ENCODE results near the gene IL10RA. TPM values are rescaled to one million over a fixed set of nuclear protein-coding genes. Genes with fewer than 3 reads are reported as not detected.
"Not testable (repeated sequence)": the region's sequence is repeated elsewhere in the genome, so short reads cannot be mapped to it uniquely, and the experiment has no call there.

IL10RA gene
- polyA plus RNA-seq, 3 donors, result 152 to 413 (median 226) TPM

- 6% methylated on average over 3 of the region's 5 CpGs for WGBS (ENCODE audit: insufficient coverage)
- peaks cover 90 to 98% of the 10 kb centered on the region in 2 donors for H3K4me1 ChIP-seq (ENCODE audit: control insufficient read depth in 1 of 2, insufficient read depth in 2 of 2, low read length in 2 of 2)
- intact Hi-C loops (cut with micrococcal nuclease), result no loop called here
- peak overlapping the region; percentile 17 for H3K4me2 ChIP-seq (replicated peaks; ENCODE audit: extremely low read depth, low read length, poor library complexity, severe bottlenecking)
- H3K9me3 Mint-ChIP-seq, result peaks cover 0 to 4% (median 0%) of the 10 kb centered on the region in 7 donors
- no peak for TF ChIP-seq CTCF (IDR thresholded peaks at IDR 0.05)
- peak in 1 of 3 donors; percentile 31 for DNase-seq
- H3K27me3 Mint-ChIP-seq (ENCODE audit: low read depth in 3 of 3), result peaks cover 0 to 4% (median 0%) of the 10 kb centered on the region in 3 donors
- no peak overlapping the region for H3K9ac ChIP-seq (ENCODE audit: insufficient read depth, low read length, poor library complexity, severe bottlenecking)
- peaks cover 3% of the 10 kb centered on the region for H3K79me2 ChIP-seq (ENCODE audit: insufficient read depth, low read length)
- peak overlapping the region in 1 of 2 donors; percentile 58 for H3K4me3 Mint-ChIP-seq
- H3K27me3 ChIP-seq (ENCODE audit: control insufficient read depth in 2 of 2, insufficient read depth in 2 of 2, low read length in 2 of 2), result no peaks in the 10 kb centered on the region
- peak overlapping the region; percentile 32 for H2AFZ ChIP-seq (ENCODE audit: insufficient read depth, low read depth, low read length, poor library complexity, severe bottlenecking)
- peak overlapping the region in 1 of 3 experiments; percentile 15 for H3K4me3 ChIP-seq (replicated peaks in 1 of 3; ENCODE audit: low read depth in 2 of 3, low read length in 3 of 3)
- H3K27ac ChIP-seq (ENCODE audit: low read depth in 1 of 2, low read length in 2 of 2), result peak overlapping the region; percentile 57 to 71
- no peaks in the 10 kb centered on the region for H3K9me3 ChIP-seq (replicated peaks in 1 of 2; ENCODE audit: control insufficient read depth in 1 of 2, insufficient read depth in 1 of 2, low read length in 2 of 2)
- H3K27ac Mint-ChIP-seq, result peak overlapping the region; percentile 25 to 93 (median 90)
- no peaks in the 10 kb centered on the region for H4K20me1 ChIP-seq (ENCODE audit: insufficient read depth, low read length)
- peaks cover 92% of the 10 kb centered on the region for H3K4me1 Mint-ChIP-seq
- peaks cover 9 to 13% of the 10 kb centered on the region in 2 donors for H3K36me3 Mint-ChIP-seq
- no peaks in the 10 kb centered on the region for H3K36me3 ChIP-seq (replicated peaks in 1 of 2; ENCODE audit: control insufficient read depth in 1 of 2, insufficient read depth in 2 of 2, low read length in 2 of 2)
Measured at GRCh38 chr11:117977029-117977428, 9.2 kb upstream of the IL10RA start.

GRCh38 chr11:117977612-117978264 lies 8.5 kb upstream of the IL10RA start:
- Mint-ChIP-seq H3K4me3 (peak overlapping the region in 1 of 2 donors; percentile 58), H3K27ac (peak overlapping the region; percentile 66 to 93 (median 90)), H3K36me3 (peaks cover 9 to 14% of the 10 kb centered on the region in 2 donors), H3K4me1 (peaks cover 87% of the 10 kb centered on the region)
- H3K79me2 ChIP-seq (ENCODE audit: insufficient read depth, low read length); H3K9ac ChIP-seq (ENCODE audit: insufficient read depth, low read length, poor library complexity, severe bottlenecking); intact Hi-C loops (cut with micrococcal nuclease); H4K20me1 ChIP-seq (ENCODE audit: insufficient read depth, low read length); H3K27me3 ChIP-seq (ENCODE audit: control insufficient read depth in 2 of 2, insufficient read depth in 2 of 2, low read length in 2 of 2); H3K27me3 Mint-ChIP-seq (ENCODE audit: low read depth in 3 of 3); H3K36me3 ChIP-seq (replicated peaks in 1 of 2; ENCODE audit: control insufficient read depth in 1 of 2, insufficient read depth in 2 of 2, low read length in 2 of 2); H2AFZ ChIP-seq (ENCODE audit: insufficient read depth, low read depth, low read length, poor library complexity, severe bottlenecking); H3K9me3 ChIP-seq (replicated peaks in 1 of 2; ENCODE audit: control insufficient read depth in 1 of 2, insufficient read depth in 1 of 2, low read length in 2 of 2); DNase-seq; H3K9me3 Mint-ChIP-seq: not testable (repeated sequence)
- Histone ChIP-seq H3K4me1 (ENCODE audit: control insufficient read depth in 1 of 2, insufficient read depth in 2 of 2, low read length in 2 of 2) (peaks cover 83 to 91% of the 10 kb centered on the region in 2 donors), H3K4me3 (replicated peaks in 1 of 3; ENCODE audit: low read depth in 2 of 3, low read length in 3 of 3) (peak overlapping the region in 1 of 3 experiments; percentile 15), H3K27ac (ENCODE audit: low read depth in 1 of 2, low read length in 2 of 2) (peak overlapping the region; percentile 57 to 71), H3K4me2 (replicated peaks; ENCODE audit: extremely low read depth, low read length, poor library complexity, severe bottlenecking) (peak overlapping the region; percentile 17)
- WGBS (ENCODE audit: insufficient coverage), result 82% methylated on average over 17 of the region's 23 CpGs

GRCh38 chr11:117978291-117978910 lies 7.8 kb upstream of the IL10RA start:
- Histone ChIP-seq H3K27ac (ENCODE audit: low read depth in 1 of 2, low read length in 2 of 2) (peak overlapping the region; percentile 93 to 98), H3K4me1 (ENCODE audit: control insufficient read depth in 1 of 2, insufficient read depth in 2 of 2, low read length in 2 of 2) (peaks cover 76 to 84% of the 10 kb centered on the region in 2 donors)
- DNase-seq; H3K9me3 Mint-ChIP-seq; intact Hi-C loops (cut with micrococcal nuclease); H3K4me3 ChIP-seq (replicated peaks in 1 of 3; ENCODE audit: low read depth in 2 of 3, low read length in 3 of 3); H3K9ac ChIP-seq (ENCODE audit: insufficient read depth, low read length, poor library complexity, severe bottlenecking); H3K79me2 ChIP-seq (ENCODE audit: insufficient read depth, low read length); H3K9me3 ChIP-seq (replicated peaks in 1 of 2; ENCODE audit: control insufficient read depth in 1 of 2, insufficient read depth in 1 of 2, low read length in 2 of 2); H3K36me3 ChIP-seq (replicated peaks in 1 of 2; ENCODE audit: control insufficient read depth in 1 of 2, insufficient read depth in 2 of 2, low read length in 2 of 2); H3K4me3 Mint-ChIP-seq; H3K27me3 Mint-ChIP-seq (ENCODE audit: low read depth in 3 of 3); H4K20me1 ChIP-seq (ENCODE audit: insufficient read depth, low read length); H2AFZ ChIP-seq (ENCODE audit: insufficient read depth, low read depth, low read length, poor library complexity, severe bottlenecking); H3K27me3 ChIP-seq (ENCODE audit: control insufficient read depth in 2 of 2, insufficient read depth in 2 of 2, low read length in 2 of 2); H3K4me2 ChIP-seq (replicated peaks; ENCODE audit: extremely low read depth, low read length, poor library complexity, severe bottlenecking): not testable (repeated sequence)
- peaks cover 10 to 14% of the 10 kb centered on the region in 2 donors for H3K36me3 Mint-ChIP-seq
- H3K27ac Mint-ChIP-seq, result peak overlapping the region in 6 of 7 donors; percentile 69 to 100 (median 95)
- peaks cover 86% of the 10 kb centered on the region for H3K4me1 Mint-ChIP-seq
- WGBS (ENCODE audit: insufficient coverage), result 100% methylated on average over 9 of the region's 36 CpGs
